ENCODE measurements around the gene NCKAP5.

The NCKAP5 gene

DNA sequence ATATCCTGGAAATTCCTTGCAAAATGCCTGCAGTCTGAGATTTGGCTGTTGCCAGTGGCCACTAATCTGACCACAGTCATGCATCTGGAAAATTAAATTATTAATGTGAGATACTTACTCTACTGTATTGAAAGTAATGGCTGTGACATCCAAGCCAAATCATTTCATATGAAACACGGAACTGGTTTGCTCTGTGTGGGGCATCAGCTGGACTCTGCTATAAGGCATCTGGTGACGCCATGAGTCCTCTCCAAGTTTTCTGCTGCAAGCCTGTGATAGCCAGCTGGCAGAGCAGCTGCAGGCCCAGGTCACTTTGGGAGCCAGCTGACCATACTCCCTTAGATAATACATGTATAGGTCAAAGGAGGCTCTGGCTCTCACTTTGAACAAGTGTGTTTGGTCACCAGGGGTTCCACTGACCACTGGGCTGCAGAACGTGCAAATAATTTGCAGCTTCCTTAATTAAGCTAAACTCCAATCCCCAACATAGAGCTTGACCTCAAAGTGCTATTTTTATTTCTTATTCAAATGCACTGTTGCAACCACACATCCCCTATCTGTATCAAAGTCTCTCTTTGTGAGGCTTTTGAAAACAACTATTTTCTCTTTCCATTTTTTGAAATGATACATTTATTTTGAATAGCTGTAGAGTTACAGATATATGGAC, 152.9 kb downstream of the NCKAP5 start:
- in situ Hi-C loops (cut with MboI; ENCODE audit: low pct_unique_long_range_greater_than_20kb, low sequenced_read_pairs), result no loop called here
- DNase-seq, result no peak

DNA sequence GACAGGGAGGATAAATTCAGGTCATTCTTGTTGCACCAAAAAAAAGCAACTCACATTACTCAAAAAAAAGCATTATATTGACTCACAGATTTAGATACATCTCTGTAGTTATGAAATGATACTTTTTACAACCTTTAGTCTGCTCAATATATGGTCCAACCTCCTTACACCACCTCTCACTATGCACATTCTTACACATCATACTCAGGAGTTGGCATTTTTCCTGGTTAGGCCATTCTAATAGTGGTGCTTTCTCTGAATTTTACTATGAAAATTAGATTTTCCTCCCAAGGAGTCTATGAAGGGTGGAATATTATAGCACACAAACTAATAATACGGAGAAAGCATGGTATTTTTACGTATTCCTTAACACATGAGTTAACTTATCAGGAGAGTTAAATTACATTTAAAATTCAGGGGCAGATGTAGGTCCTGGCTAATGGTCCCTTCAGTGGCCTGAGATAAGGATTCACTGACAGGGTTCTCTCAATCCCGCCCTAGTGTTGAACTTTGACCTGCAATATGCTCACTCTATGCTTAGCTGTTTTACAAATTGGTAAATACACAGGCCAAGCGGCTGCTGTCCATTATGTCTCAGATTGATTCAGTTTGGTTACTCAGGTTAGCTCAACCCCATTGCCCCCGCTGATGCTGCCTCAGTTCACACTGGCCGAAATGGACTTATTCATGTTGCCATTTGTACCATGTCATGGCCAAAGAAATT, 153.6 kb downstream of the NCKAP5 start:
- no peak for DNase-seq
- in situ Hi-C loops (cut with MboI; ENCODE audit: low pct_unique_long_range_greater_than_20kb, low sequenced_read_pairs), result no loop called here

DNA sequence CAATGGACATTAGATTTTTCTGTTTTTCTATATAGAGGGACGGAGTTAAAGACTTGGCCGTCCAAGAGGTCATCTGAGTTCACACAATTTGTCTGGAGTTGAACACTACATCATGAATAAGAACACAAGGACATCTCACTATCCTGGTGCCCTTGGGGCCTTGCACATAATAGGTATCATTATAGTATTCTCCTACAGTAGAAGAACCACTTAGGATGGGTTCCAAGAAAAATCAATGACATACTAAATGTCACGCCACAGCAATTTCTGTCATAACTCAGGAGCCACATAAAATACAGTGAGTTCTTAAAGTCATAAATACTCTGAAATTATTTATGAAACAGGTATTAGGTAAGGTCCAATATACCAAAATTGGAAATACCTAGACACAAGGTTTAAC, 154.4 kb downstream of the NCKAP5 start:
- in situ Hi-C loops (cut with MboI; ENCODE audit: low pct_unique_long_range_greater_than_20kb, low sequenced_read_pairs), result no loop called here
- no peak for DNase-seq

DNA sequence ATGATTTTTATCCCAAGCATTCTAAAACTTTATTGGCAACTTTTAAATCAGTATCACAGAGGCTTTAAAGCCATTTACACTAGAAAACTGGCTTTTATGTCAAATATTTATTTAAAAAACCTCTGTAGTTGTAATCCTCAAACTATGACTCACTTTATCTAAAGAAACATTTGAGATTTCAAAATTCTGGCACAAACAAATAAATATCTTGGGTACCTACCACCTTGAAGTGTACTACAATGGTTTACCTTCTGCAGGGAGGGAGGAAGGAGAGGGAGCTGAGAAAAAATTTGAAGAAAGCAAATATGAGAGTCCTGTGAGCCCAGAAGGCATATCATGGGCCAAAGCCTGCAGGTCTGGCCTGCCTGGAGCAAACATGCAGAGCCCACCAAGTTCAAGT, 155.6 kb downstream of the NCKAP5 start:
- in situ Hi-C loops (cut with MboI; ENCODE audit: low pct_unique_long_range_greater_than_20kb, low sequenced_read_pairs), result no loop called here

DNA sequence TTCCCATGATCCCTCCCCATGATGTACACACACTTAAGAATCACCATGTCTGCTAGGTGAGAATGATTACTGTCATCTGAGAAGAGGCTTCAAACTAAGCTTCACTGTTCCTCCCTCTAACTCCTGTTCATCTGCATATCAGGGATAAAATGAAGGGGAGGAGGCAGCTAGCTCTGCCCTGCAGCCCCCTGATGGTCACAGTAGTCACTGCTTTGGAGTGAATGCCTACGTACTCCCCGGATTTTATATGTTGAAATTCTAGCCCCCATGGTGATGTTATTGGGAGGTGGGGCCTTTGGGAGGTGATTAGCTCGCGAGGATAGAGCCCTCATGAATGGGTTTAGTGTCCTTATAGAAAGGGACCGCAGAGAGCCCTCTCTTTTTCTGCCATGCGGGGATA, 156.4 kb downstream of the NCKAP5 start:
- in situ Hi-C loops (cut with MboI; ENCODE audit: low pct_unique_long_range_greater_than_20kb, low sequenced_read_pairs), result no loop called here
- DNase-seq, result no peak

More for the DNA sequence above, 155.6 kb downstream of the NCKAP5 start:
- no peak for DNase-seq

DNA sequence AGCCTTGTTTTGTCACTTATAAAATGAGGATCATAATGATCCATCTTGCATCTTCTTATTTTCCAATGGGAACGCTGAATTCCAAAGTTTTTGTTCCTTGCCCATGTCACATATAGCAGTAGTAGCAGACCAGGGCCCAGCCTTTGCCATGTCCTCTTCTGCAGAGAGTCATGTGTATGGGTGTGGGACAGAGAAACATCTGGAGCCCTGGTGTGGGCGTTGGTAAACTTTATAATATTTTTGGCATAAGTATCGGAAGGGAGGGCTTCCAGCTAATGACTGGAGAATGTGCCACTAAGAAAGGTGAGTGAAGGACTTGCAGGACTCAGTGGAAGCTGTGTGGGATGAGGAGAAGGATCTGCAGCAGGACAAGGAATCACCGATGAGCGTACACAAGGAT, 157.2 kb downstream of the NCKAP5 start:
- in situ Hi-C loops (cut with MboI; ENCODE audit: low pct_unique_long_range_greater_than_20kb, low sequenced_read_pairs), result no loop called here
- DNase-seq, result no peak

DNA sequence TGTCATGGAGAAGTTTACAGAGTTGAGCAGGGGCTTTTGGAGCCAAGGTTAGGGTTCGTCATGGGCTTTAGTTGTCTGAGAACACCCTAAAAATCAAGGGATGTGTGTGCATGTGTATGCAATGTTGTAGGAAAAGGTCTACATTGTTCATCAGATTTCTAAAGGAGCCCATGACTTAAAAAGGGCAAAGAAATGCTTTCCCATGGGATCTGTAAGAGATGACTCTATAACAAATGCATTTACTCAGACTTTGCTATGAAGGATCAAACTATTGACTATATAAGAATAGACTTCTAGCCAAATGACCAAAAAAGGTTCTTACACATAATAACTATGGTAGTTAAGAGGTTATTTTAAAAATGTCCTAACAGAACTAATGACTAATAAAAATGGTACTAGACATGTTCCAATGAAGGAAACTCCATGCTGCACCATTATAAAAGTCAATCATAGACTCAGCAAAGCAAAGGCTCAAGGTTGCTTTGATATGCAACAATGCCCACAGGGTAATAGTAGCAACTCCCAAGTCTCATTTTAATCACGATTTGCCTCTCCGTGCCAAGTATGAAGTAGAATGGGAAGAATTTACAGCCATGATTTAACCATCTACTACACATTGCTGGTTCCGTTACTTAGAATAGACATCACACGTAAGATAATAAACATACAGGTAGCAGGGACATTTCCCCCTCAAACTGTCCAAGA, 158.5 kb downstream of the NCKAP5 start:
- DNase-seq, result no peak
- in situ Hi-C loops (cut with MboI; ENCODE audit: low pct_unique_long_range_greater_than_20kb, low sequenced_read_pairs), result no loop called here

DNA sequence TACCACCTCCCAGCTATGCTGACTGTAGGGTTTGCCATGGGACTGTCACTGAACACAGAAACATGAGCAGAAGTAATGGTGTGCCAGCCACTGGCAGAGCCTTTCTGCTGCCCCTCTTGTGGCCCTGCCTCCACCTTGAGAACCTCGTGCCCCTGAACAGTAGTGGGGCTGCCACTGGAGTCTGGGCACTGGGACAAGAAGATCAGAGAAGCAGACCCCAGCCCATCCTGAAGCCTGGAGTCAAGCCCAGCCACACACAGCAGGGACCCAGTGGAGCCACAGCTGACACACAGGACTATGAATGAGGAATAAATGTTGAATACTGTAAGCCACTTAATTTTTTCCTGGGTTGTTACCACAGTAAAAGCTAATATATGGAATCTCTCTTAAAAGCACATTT, 159.6 kb downstream of the NCKAP5 start:
- in situ Hi-C loops (cut with MboI; ENCODE audit: low pct_unique_long_range_greater_than_20kb, low sequenced_read_pairs), result no loop called here
- DNase-seq, result no peak

DNA sequence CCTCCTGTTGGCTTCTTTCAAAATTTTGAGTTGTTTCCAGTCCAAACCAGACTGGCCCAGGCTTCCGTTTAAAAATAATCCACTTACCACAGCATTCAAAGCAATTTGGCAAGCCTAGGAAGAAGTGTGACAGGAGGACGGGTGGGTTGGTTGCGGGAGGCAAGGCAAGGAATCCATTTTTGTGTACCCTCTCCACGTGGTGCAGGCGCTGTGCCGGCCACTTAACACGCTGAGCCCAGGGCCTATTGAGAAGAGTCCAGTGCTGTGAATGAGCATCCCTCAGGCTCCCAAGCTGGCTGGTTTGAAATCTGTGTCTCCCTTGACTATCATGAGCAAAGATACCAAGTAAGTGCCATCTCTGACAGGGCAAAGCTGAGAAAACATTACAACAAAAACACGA, 160.9 kb downstream of the NCKAP5 start:
- no peak for DNase-seq
- in situ Hi-C loops (cut with MboI; ENCODE audit: low pct_unique_long_range_greater_than_20kb, low sequenced_read_pairs), result no loop called here

DNA sequence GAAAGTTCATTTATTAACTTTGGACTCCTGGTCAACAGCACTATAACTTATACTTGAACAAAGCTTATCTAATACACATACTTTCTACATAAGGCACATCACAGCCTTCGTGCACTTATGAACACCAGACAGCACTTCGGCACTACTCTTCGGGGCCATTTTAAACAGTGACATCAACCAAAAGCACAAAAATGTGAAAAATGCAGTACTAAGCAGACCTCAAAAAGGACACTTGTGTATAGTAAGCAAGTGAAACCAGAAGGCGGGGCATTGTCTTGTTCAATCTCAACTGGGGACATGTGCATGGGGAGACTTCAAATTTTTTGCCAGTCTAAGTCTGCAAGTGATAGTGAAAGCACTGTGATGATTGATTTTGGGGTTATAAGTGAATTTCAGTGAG, 163.0 kb downstream of the NCKAP5 start:
- DNase-seq, result no peak
- in situ Hi-C loops (cut with MboI; ENCODE audit: low pct_unique_long_range_greater_than_20kb, low sequenced_read_pairs), result no loop called here

DNA sequence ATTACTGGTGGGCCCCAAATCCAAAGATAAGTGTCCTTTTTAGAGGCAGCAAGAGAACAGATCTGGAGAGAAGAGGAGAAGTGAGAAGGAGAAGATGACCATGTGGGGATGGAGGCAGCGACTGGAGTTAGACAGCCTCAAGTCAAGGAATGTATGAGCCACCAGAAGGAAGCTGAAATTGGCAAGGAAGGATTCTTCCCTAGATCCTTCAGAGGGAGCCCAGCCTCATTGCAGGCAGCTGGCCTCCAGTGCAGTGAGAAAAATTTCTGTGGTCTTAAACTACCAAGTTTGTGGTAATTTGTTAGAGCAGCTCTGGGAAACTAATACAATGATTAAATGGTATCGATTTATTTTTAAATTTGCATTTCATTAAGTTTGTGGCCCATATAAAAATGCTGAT, 167.9 kb downstream of the NCKAP5 start:
- no peak for DNase-seq
- in situ Hi-C loops (cut with MboI; ENCODE audit: low pct_unique_long_range_greater_than_20kb, low sequenced_read_pairs), result no loop called here

DNA sequence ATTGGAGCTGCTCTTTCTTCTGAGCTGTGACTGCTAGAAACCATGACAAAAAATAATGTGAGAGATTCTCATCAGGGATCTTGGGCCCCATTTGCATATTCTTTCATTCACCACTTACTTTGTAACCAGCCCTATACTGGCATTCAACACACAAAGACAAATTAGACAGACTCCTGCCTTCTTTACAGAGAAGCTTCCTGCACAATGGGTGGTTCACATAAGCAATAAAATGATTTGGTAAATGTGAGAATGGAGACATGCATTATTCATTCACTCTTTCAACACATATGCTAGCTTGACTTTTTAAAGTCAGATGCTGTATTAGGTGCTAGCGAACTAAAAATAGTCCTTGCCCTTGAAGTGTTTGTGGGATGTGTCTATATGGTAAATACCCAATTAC, 174.4 kb downstream of the NCKAP5 start:
- in situ Hi-C loops (cut with MboI; ENCODE audit: low pct_unique_long_range_greater_than_20kb, low sequenced_read_pairs), result no loop called here
- no peak for DNase-seq

DNA sequence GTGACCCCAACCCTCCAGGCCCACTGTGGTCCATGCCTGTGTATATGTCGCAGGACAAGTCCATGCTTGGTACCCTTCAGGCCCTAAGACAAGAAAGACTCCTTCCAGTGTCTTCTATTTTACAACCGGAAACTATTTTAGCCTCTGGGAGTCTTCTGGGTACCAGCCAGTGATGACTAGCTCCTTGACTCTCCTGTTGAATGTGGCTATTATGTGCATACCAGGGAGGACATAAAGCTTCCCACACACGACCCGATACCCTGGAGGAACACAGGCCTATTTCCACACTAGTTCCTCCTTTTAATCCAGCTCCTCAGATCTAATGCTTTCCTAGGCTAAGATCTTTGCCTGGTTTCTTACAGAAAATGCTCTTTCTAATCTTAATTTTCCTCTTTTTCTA, 178.1 kb downstream of the NCKAP5 start:
- in situ Hi-C loops (cut with MboI; ENCODE audit: low pct_unique_long_range_greater_than_20kb, low sequenced_read_pairs), result no loop called here
- no peak for DNase-seq

DNA sequence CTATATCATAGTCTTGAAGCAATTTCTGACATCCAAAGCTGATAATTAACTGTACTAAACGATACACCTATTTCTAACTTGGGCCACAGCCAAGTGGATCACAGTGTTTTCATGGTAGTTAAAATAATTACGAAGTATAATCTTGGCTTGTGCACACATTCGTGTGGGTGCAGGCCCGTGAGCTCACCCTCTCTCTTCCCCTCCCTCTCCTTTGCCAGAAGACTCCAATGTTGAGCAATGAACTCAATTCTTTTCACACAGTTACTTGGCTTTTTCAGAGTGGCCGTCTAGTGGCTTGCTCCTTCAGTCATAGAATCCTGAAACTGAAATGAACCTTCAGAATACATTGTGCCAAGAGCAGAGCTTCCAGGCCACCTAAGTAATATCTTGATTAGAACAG, 178.7 kb downstream of the NCKAP5 start:
- in situ Hi-C loops (cut with MboI; ENCODE audit: low pct_unique_long_range_greater_than_20kb, low sequenced_read_pairs), result no loop called here
- no peak for DNase-seq

DNA sequence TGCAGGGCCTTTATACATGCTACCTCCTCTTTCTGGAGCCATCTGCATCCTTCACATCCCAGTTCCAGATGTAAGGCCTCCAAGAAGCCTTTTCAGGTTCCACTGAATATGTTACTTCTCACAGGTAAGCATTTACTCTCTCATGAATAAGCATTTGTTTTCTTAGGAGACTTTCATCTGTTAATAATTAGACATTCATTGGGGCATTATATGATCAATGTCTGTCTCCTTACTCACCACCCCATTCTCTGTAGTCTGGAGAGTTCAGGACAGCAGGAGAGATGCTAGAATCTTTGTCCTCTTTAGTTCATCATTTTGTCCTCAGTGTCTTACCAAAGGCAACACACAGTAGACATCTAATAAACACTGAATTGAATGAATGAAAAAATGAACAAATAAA, 185.7 kb downstream of the NCKAP5 start:
- in situ Hi-C loops (cut with MboI; ENCODE audit: low pct_unique_long_range_greater_than_20kb, low sequenced_read_pairs), result no loop called here

DNA sequence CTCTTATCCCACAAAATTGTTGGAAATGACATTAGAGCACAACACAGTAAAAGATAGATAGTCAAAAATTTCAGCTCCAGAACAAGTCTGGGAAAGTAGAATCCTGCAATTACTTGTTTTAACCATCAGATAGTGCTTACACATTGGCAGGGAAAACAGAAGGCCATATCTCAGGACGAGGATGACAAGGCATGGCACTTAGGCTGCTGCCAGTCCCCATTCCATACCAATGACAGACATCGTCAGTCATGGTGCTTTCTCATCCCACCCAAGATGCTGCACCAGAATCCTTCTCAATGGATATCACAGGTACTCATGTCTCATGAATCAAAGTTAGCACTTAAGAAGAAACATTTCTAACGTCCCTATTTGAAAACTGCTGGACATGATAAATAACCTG, 187.3 kb downstream of the NCKAP5 start:
- in situ Hi-C loops (cut with MboI; ENCODE audit: low pct_unique_long_range_greater_than_20kb, low sequenced_read_pairs), result no loop called here
- DNase-seq, result no peak

More for the DNA sequence above, 185.7 kb downstream of the NCKAP5 start:
- DNase-seq, result no peak

DNA sequence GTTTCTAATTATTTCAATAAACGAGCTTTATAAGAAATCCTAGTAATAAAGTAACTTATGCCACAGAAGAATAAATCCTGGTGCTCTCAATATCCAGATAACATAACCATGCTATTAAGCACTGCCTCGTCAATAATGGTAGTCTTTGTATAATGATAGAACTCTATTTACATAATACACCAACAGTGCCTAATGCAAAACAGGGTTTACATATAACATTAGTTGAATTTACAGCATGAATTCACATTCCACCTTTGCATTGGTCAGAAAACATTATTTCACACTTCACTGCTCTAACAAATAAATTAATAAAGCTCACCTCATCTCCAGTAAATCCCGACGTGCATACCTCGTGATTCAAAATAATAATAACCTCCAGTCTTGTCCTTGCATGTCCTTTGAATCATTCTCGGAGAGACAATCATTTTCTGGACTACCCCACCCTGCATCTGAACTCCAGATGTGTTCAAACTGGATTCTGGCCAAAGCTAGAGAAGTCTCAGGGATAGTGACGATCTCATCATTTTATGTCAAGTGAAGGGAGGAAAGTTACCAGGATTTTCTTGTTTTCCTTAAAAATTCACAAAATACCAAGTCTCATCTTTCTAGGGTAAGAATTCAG, 189.2 kb downstream of the NCKAP5 start:
- in situ Hi-C loops (cut with MboI; ENCODE audit: low pct_unique_long_range_greater_than_20kb, low sequenced_read_pairs), result no loop called here
- no peak for DNase-seq

DNA sequence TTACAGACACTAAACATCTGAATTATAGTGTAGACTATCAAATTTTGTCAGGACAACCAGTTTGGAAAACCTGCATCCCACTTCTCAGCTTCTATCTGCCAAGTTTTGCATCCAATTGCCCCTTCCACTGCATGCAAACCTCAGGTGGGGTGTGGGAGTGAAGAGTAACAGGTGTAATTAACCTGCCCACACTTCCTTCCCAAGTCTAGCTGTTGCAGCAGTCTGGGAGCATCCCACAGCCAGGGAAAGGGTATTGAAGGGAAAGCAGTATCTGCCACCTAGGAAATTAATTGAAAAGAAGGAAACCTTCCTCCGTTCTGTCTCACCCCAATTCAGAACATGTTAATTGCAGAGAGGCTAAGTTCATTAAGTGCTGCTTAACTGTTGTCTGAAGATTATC, 189.9 kb downstream of the NCKAP5 start:
- in situ Hi-C loops (cut with MboI; ENCODE audit: low pct_unique_long_range_greater_than_20kb, low sequenced_read_pairs), result no loop called here
- DNase-seq, result no peak

DNA sequence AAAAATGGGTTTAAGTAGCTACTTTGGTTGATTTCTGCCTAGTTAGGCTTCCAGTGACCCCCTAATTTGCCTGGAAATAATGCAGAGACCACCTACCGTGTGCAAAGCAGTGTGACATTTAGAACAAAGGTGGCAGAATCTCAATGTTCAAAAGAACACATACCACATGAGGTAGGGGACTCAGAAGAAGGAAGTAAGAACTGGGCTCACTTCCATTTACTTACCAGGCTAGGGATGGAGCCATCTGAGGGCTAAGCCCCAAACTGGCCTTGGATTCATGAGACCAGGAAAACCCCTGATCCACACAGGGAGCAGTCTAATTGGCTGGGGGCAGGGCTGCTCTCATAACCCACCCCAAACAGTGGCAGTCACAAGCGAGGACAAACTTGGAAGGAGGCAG, 190.7 kb downstream of the NCKAP5 start:
- in situ Hi-C loops (cut with MboI; ENCODE audit: low pct_unique_long_range_greater_than_20kb, low sequenced_read_pairs), result no loop called here
- DNase-seq, result no peak

DNA sequence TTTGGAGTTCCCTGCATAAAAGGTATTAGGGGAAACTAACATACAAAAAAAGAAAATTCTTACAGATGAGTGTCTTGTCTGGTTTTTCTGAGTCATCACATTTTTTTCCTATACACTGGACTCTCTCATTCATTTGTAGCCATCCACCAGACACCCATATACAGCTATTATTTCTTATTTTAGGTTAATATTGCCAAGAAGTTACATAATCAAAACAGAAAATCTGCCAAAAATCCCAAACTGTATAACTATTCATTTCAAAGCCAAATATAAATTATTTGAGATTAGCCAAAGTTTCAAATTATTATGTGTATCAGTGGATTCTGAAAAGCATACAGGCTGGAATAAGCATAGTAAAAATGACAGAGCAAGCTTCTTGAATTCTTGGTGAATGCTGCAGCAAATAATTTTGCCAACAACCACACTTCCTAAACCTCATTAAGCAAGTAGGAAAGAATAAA, 191.2 kb downstream of the NCKAP5 start:
- DNase-seq, result no peak
- in situ Hi-C loops (cut with MboI; ENCODE audit: low pct_unique_long_range_greater_than_20kb, low sequenced_read_pairs), result no loop called here

All from KBM-7 (cell line).